HepG2 (cell line): ENCODE data around the gene EGFR. TPM values are rescaled to one million over a fixed set of nuclear protein-coding genes. Genes with fewer than 3 reads are reported as not detected.
A peak's percentile ranks its signal among the peaks of the same experiment; 100 is the strongest.

Experiments
- CBX5 ChIP-seq: sonication (generic); formaldehyde crosslinking; IDR thresholded peaks from 2 replicates; pipeline ENCODE4 v1.4.0; 2020; ENCODE audit warnings: missing genetic modification reagents, borderline replicate concordance
- GATA4 ChIP-seq: sonication (generic); IDR thresholded peaks from 2 replicates; pipeline ENCODE4 v1.6.1; 2016; ENCODE audit warnings: antibody characterized with exemption, low read depth, borderline replicate concordance
- MIXL1 ChIP-seq: IDR thresholded peaks from 2 replicates; pipeline ENCODE4 v1.6.1; 2016
- PAX8 ChIP-seq: sonication (generic); formaldehyde crosslinking; IDR thresholded peaks from 2 replicates; pipeline ENCODE4 v1.8.0; 2022; ENCODE audit warnings: mild to moderate bottlenecking, missing genetic modification reagents, borderline replicate concordance
- RBM39 ChIP-seq: fragments of 200-400 bp; formaldehyde crosslinking; IDR thresholded peaks from one replicate; pipeline ENCODE4 v1.6.1; 2018; ENCODE audit warnings: antibody characterized with exemption, mild to moderate bottlenecking, low read depth, low read length; ENCODE audit not compliant: poor library complexity, severe bottlenecking
- ZNF230 ChIP-seq: sonication (generic); formaldehyde crosslinking; IDR thresholded peaks from 2 replicates; pipeline ENCODE4 v1.4.0; 2020; ENCODE audit warnings: mild to moderate bottlenecking, missing genetic modification reagents
- ZNF292 ChIP-seq: sonication (generic); formaldehyde crosslinking; IDR thresholded peaks from 2 replicates; pipeline ENCODE4 v1.8.1; 2022; ENCODE audit warnings: mild to moderate bottlenecking, low read depth, missing genetic modification reagents, borderline replicate concordance
- ZNF777 ChIP-seq: sonication (generic); formaldehyde crosslinking; IDR thresholded peaks from 2 replicates; pipeline ENCODE4 v1.4.0; 2020; ENCODE audit warnings: missing genetic modification reagents
- ZNF879 ChIP-seq: sonication (generic); formaldehyde crosslinking; IDR thresholded peaks from 2 replicates; pipeline ENCODE4 v1.8.1; 2023; ENCODE audit warnings: missing genetic modification reagents
- polyA plus RNA-seq, 8 experiments: library from polyadenylated mRNA; depleted of rRNA in 3 of 8; stranded (reverse) in 7 of 8; unstranded in 1 of 8; fragments of >200 nt; fragmentation: Illumina TruSeq in 4 of 8; extraction: Trizol in 4 of 8; gene quantifications; 2 replicates each; pipeline versions ENCODE4 v1.2.1 to v1.2.3, GENCODE V29; 2011 to 2016; ENCODE audit warnings: low read depth in 4 of 8, missing spikeins in 1 of 8, mixed read lengths in 1 of 8; ENCODE audit not compliant: insufficient read depth in 1 of 8
- total RNA-seq, 5 experiments: library from RNA; depleted of rRNA; stranded (reverse); fragments of >200 nt; fragmentation: Illumina TruSeq; extraction: Trizol; gene quantifications; 2 replicates each; pipeline ENCODE4 v1.2.3, GENCODE V29; 2016; ENCODE audit warnings: low read depth in 1 of 5
- TF ChIP-seq, protein P1 (sequence below): sonication (generic); formaldehyde crosslinking; IDR thresholded peaks from 2 replicates; pipeline ENCODE4 v1.4.0; 2020; ENCODE audit warnings: low read depth, missing genetic modification reagents
- TF ChIP-seq, protein P2 (sequence below): sonication (generic); formaldehyde crosslinking; IDR thresholded peaks from 2 replicates; pipeline ENCODE4 v1.4.0; 2020; ENCODE audit warnings: mild to moderate bottlenecking, missing genetic modification reagents
- TF ChIP-seq, protein P3 (sequence below): sonication (generic); formaldehyde crosslinking; IDR thresholded peaks from 2 replicates; pipeline ENCODE4 v1.4.0; 2020; ENCODE audit warnings: missing genetic modification reagents
- TF ChIP-seq, protein P4 (sequence below): sonication (generic); formaldehyde crosslinking; IDR thresholded peaks from 2 replicates; pipeline ENCODE4 v1.4.0; 2020; ENCODE audit warnings: missing genetic modification reagents, borderline replicate concordance
- TF ChIP-seq, protein P5 (sequence below): IDR thresholded peaks from 2 replicates; pipeline ENCODE4 v1.6.1; 2012; ENCODE audit warnings: low read depth, low read length, improper control_type of control experiment

The EGFR gene
- total and polyA plus RNA-seq, 2 of the 13 experiments (the other 11 are each of a cell fraction or from before 2014, with no cell fraction given), result 7.0 to 10.0 TPM

DNA sequence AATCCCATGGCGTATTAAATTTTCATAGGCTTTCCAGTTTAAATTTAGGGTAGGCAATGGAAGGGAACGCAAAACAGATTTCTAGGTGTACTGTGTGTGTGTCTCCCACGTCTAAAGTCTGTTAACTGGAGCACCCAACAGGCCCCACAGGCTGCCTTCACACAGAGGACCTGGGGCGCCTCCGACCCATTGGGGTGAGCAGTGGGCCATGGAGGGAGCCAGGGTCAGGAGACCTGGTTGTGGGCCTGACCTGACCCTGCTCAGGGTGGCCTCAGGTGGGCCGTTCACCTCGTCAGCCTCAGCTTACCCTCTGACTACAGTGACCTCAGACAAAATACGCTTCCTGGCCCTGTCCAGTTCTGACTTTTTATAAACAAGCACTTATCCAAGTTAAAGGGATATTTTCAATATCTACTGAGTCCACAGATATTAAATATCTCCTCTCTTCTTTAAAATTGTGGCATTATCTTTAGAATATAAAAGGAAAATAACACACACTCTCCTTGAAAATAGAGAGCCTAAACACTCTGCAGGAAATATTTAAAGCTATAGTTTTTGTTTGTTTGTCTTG, 159.6 kb downstream of the EGFR start (continued):
- no peak for TF ChIP-seq ZNF879
- TF ChIP-seq GATA4, result no peak
- TF ChIP-seq, protein P1, sequence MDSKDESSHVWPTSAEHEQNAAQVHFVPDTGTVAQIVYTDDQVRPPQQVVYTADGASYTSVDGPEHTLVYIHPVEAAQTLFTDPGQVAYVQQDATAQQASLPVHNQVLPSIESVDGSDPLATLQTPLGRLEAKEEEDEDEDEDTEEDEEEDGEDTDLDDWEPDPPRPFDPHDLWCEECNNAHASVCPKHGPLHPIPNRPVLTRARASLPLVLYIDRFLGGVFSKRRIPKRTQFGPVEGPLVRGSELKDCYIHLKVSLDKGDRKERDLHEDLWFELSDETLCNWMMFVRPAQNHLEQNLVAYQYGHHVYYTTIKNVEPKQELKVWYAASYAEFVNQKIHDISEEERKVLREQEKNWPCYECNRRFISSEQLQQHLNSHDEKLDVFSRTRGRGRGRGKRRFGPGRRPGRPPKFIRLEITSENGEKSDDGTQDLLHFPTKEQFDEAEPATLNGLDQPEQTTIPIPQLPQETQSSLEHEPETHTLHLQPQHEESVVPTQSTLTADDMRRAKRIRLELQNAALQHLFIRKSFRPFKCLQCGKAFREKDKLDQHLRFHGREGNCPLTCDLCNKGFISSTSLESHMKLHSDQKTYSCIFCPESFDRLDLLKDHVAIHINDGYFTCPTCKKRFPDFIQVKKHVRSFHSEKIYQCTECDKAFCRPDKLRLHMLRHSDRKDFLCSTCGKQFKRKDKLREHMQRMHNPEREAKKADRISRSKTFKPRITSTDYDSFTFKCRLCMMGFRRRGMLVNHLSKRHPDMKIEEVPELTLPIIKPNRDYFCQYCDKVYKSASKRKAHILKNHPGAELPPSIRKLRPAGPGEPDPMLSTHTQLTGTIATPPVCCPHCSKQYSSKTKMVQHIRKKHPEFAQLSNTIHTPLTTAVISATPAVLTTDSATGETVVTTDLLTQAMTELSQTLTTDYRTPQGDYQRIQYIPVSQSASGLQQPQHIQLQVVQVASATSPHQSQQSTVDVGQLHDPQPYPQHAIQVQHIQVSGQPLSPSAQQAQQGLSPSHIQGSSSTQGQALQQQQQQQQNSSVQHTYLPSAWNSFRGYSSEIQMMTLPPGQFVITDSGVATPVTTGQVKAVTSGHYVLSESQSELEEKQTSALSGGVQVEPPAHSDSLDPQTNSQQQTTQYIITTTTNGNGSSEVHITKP, result no peak
- no peak for TF ChIP-seq PAX8 (CRISPR knock-in tag)
- TF ChIP-seq, protein P2, sequence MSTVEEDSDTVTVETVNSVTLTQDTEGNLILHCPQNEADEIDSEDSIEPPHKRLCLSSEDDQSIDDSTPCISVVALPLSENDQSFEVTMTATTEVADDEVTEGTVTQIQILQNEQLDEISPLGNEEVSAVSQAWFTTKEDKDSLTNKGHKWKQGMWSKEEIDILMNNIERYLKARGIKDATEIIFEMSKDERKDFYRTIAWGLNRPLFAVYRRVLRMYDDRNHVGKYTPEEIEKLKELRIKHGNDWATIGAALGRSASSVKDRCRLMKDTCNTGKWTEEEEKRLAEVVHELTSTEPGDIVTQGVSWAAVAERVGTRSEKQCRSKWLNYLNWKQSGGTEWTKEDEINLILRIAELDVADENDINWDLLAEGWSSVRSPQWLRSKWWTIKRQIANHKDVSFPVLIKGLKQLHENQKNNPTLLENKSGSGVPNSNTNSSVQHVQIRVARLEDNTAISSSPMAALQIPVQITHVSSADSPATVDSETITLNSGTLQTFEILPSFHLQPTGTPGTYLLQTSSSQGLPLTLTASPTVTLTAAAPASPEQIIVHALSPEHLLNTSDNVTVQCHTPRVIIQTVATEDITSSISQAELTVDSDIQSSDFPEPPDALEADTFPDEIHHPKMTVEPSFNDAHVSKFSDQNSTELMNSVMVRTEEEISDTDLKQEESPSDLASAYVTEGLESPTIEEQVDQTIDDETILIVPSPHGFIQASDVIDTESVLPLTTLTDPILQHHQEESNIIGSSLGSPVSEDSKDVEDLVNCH (CRISPR knock-in tag), result no peak
- no peak for TF ChIP-seq ZNF292
- peak; percentile 42; the same call in 1 of the 2 replicates for TF ChIP-seq ZNF230 (CRISPR knock-in tag)
- TF ChIP-seq, protein P3, sequence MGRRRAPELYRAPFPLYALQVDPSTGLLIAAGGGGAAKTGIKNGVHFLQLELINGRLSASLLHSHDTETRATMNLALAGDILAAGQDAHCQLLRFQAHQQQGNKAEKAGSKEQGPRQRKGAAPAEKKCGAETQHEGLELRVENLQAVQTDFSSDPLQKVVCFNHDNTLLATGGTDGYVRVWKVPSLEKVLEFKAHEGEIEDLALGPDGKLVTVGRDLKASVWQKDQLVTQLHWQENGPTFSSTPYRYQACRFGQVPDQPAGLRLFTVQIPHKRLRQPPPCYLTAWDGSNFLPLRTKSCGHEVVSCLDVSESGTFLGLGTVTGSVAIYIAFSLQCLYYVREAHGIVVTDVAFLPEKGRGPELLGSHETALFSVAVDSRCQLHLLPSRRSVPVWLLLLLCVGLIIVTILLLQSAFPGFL (CRISPR knock-in tag), result no peak
- TF ChIP-seq RBM39, result peak; percentile 24
- TF ChIP-seq MIXL1 (CRISPR knock-in tag), result no peak
- TF ChIP-seq ZNF777 (CRISPR knock-in tag), result no peak
- TF ChIP-seq, protein P4, sequence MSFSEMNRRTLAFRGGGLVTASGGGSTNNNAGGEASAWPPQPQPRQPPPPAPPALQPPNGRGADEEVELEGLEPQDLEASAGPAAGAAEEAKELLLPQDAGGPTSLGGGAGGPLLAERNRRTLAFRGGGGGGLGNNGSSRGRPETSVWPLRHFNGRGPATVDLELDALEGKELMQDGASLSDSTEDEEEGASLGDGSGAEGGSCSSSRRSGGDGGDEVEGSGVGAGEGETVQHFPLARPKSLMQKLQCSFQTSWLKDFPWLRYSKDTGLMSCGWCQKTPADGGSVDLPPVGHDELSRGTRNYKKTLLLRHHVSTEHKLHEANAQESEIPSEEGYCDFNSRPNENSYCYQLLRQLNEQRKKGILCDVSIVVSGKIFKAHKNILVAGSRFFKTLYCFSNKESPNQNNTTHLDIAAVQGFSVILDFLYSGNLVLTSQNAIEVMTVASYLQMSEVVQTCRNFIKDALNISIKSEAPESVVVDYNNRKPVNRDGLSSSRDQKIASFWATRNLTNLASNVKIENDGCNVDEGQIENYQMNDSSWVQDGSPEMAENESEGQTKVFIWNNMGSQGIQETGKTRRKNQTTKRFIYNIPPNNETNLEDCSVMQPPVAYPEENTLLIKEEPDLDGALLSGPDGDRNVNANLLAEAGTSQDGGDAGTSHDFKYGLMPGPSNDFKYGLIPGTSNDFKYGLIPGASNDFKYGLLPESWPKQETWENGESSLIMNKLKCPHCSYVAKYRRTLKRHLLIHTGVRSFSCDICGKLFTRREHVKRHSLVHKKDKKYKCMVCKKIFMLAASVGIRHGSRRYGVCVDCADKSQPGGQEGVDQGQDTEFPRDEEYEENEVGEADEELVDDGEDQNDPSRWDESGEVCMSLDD (CRISPR knock-in tag), result peak; percentile 16; the same call in 1 of the 2 replicates
- TF ChIP-seq, protein P5, sequence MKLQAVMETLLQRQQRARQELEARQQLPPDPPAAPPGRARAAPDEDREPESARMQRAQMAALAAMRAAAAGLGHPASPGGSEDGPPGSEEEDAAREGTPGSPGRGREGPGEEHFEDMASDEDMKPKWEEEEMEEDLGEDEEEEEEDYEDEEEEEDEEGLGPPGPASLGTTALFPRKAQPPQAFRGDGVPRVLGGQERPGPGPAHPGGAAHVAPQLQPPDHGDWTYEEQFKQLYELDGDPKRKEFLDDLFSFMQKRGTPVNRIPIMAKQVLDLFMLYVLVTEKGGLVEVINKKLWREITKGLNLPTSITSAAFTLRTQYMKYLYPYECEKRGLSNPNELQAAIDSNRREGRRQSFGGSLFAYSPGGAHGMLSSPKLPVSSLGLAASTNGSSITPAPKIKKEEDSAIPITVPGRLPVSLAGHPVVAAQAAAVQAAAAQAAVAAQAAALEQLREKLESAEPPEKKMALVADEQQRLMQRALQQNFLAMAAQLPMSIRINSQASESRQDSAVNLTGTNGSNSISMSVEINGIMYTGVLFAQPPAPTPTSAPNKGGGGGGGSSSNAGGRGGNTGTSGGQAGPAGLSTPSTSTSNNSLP, result no peak
- TF ChIP-seq CBX5 (CRISPR knock-in tag), result no peak
